HG02623 (cell line): ENCODE data around the gene KRT32.
"Not testable (repeated sequence)": the region's sequence is repeated elsewhere in the genome, so short reads cannot be mapped to it uniquely, and the experiment has no call there.

ENCODE experiments used
- ATAC-seq: cut with Tn5 transposase; IDR thresholded peaks from one replicate; pipeline ENCODE4 v1.9.1; 2021; ENCODE audit warnings: moderate library complexity; ENCODE audit not compliant: unreplicated experiment

The KRT32 gene

GRCh38 chr17:41433586-41433985, 33.6 kb downstream of the KRT32 start:
- ATAC-seq, result no peak

- ATAC-seq, result not testable (repeated sequence)
These were observed 36.8 kb downstream of the KRT32 start for GRCh38 chr17:41430376-41430775.

- no peak for ATAC-seq
These were observed 37.5 kb downstream of the KRT32 start for GRCh38 chr17:41429667-41430066.

GRCh38 chr17:41428591-41429291, 38.4 kb downstream of the KRT32 start:
- ATAC-seq, result no peak

GRCh38 chr17:41424111-41424635, 43.0 kb downstream of the KRT32 start, which contains the start of gene KRT37:
Gene KRT37, minus strand, starts transcription at chr17:41424585. Its CDS starts 62 bp downstream, at chr17:41424523.
- ATAC-seq, result no peak

- ATAC-seq, result not testable (repeated sequence)
These were observed 44.6 kb downstream of the KRT32 start for GRCh38 chr17:41422586-41422985.

GRCh38 chr17:41421617-41422016, 45.6 kb downstream of the KRT32 start:
- ATAC-seq, result no peak

GRCh38 chr17:41421116-41421515, 46.1 kb downstream of the KRT32 start:
- no peak for ATAC-seq

- ATAC-seq, result no peak
These were observed 47.1 kb downstream of the KRT32 start for GRCh38 chr17:41420134-41420533.

- no peak for ATAC-seq
These were observed 47.5 kb downstream of the KRT32 start for GRCh38 chr17:41419716-41420115.

- no peak for ATAC-seq
These were observed 48.9 kb downstream of the KRT32 start for GRCh38 chr17:41418116-41418860.

GRCh38 chr17:41417576-41418015, 49.6 kb downstream of the KRT32 start:
- no peak for ATAC-seq

GRCh38 chr17:41417127-41417526, 50.1 kb downstream of the KRT32 start:
- no peak for ATAC-seq

GRCh38 chr17:41416479-41416878, 50.7 kb downstream of the KRT32 start:
- no peak for ATAC-seq

GRCh38 chr17:41415833-41416335, 51.3 kb downstream of the KRT32 start:
- no peak for ATAC-seq

GRCh38 chr17:41415411-41415810, 51.8 kb downstream of the KRT32 start:
- ATAC-seq, result no peak

GRCh38 chr17:41413982-41414381, 53.2 kb downstream of the KRT32 start:
- no peak for ATAC-seq

- ATAC-seq, result no peak
These were observed 53.7 kb downstream of the KRT32 start for GRCh38 chr17:41413353-41413957.

GRCh38 chr17:41411072-41411840, 55.9 kb downstream of the KRT32 start:
- no peak for ATAC-seq
